ENCODE measurements around the gene HHIPL1.

HHIPL1 gene

DNA sequence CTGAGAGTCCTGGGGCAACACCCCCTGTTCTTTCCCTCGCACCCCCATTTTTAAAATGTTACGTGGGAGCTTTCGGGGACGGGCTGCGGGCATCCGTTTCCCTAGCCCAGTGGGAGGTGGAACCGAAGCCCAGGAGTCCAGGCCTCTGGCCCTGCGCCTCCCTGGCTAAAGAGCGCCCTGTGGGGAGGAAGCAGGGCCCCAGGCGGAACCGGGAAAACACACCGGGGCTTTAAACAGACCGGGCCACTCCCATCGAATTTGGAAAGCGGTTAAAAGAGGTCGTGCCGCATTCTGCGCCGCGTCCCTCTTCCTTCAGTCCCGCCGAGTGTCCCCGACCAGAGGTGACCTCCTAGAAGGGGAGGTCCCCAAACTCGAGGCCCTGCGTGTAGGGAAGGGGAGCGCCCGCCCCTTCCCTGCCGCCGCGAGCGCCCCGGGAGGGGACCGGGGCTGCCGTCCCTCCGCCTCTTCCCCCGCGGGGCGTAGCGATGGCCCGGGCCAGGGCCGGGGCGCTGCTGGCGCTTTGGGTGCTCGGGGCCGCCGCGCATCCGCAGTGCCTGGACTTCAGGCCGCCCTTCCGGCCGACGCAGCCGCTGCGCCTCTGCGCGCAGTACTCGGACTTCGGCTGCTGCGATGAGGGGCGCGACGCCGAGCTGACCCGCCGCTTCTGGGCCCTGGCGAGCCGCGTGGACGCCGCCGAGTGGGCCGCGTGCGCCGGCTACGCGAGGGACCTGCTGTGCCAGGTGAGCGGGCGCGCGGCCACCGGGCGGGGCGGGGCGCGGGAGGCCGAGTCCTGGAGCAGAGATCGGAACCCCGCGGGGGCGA, at the start of gene HHIPL1:
TSS of gene HHIPL1 (plus strand) at position 407 of the 822 bp plus-strand sequence. CDS start at position 486, 79 bp downstream.
- no peak for DNase-seq

DNA sequence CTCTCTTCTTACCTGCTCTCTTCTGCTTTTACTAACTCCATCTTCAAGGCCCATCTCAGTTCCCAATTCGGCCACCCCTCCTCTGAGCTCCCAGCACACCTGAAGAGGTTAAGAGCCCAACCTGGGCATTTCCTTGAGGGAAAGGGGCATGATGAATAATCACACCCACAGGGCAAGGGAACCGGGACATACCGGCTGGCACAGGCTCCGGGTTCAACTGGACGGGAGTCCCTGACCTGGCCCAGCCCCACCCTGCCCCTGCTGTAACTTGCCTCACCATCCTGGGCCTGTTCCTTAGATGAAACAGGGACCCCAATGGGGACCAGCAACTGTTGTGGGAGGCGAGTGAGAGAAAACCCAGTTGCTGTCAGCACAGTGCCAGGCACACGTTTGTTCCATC, 49.4 kb upstream of the HHIPL1 start:
- DNase-seq: no peak

DNA sequence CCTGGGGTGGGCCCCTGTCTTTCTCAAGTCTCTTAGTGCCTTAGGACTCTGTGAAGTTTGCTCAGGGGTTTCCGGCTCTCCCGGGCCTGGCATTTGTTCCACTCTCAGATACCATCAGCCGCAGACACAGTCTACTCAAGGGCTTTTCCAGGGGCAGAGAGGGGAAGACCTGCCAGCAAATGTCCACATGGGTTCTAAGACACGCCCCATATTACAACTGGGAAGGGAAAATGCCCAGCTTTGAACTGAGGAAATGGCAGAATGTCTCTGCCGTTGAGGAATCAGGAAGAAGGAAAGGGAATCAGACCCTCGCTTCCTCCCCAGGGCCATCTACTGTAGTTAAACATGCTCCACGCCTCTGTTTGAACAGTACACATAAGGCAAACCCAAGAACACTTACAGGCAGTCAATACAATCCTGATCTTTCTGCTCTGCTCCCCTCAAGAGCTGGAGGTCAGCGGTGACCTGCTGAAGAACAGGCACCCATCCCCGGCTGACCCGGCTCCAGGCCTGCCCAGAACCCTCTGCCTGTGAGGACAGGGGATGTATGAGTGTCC, 48.8 kb upstream of the HHIPL1 start:
- DNase-seq: no peak

DNA sequence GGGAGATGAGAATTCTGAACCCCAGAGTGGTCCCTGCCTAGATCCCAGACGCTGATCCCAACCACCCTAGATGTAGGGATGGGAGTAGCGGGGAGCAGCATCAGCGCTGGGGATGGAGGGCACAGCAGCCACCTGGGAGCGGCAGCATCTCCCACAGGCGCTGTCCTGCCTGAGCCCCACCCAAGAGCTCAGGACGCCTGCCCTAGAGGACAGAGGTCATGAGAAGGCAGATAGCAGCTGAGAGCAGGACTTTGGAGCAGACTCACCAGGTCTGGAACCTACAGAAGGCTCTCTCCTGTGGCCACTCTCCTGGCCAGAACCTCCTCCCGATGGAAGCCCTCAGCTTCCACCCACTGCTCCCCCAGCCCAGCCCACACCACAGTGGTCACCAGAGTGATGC, 48.2 kb upstream of the HHIPL1 start:
- no peak for DNase-seq

DNA sequence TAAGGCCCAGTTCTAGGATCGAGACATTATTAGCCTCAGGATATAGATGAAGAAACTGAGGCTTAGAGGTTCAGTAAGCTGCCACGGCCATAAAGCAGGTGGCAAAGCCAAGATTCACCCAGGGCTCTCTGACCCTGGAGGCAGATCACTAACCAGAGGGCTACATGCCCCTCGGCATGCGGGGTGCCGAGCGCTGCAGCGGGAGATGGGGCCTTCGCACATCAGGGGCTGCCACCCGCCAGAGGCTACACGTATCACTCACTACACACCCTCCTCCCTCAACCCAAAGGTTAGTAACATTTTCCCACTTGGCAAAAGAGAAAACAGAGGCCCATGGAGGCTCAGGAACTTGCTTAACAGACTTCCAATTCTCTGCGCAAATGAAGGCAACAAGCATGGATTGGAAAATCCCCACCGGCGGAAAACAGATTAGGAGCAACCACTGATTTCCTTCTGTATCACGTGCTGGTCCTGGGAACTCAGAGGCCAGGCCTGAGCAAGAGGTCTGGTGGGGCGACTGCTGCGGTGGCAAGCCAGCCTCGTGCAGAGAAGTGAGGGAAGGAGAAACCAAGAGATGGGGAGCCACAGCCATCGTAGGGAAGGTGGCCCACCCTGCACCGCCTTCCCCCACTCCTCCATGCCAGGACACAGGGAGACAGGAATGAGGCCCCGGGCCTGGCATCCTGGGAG, 46.9 kb upstream of the HHIPL1 start:
- no peak for DNase-seq

DNA sequence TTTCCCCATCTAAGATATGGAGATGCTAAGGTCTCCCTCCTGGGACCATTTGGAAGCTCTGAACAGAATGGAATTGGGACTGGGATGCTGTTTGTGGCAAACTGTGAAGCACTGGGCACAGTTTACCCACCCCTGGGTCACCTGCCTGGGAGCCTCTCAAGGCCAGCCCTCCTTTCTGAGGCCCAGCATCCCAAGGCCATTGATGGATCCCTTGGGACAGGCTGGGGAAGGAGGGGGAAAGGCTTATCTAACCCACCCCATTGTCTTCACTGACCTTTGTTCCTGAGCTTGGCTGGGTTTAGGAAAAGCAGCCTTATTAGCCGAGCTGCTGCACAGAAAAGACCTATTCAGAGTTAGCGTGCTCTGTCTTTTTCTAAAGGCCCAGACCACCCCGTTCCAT, 46.2 kb upstream of the HHIPL1 start:
- DNase-seq: no peak

DNA sequence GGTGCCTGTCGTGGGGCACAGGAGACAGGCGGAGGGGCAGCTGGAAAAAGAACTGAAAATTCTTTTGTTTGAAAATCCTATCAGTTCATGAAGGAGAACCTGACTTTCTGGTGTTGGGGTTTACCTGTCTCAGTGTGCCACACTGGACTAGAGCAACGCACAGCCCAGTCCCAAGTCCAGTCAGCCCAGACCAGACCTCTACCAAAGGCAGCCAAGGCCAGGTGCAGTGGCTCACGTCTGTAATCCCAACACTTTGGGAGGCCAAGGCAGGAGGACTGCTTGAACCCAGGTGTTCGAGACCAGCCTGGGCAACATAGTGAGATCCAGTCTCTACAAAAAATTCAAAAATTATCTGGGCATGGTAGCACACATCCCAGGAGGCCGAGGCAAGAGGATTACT, 45.5 kb upstream of the HHIPL1 start:
- no peak for DNase-seq

DNA sequence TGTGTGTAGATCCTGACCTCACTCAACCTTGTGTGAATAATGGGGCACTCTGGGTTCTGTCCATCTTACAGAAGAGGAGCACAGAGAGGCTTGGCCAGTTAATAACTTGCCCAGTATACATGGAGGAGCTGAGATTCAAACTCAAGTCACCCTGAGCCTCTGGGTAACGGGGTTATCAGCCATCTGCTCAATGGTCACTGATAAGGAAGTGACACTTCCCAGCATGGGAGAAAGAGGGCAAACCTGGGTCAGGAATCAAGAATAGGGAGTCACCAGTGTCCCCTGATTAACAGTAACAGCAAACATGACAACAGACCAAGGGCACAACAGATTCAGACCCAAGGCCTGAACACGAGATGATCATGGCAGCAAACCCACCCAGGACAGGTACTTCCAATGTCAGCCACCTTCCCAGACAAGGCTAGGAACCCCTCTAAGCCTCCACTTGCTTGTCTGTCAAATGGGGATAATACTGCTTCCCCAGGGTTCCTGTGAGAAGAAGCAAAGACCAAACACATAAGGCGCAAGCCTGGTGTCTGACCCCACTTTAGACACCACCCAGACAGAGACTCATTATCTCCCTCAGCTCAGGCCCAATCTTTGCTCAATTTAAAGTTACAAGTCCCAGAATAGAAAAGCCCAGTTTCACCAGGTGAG, 44.6 kb upstream of the HHIPL1 start:
- no peak for DNase-seq

DNA sequence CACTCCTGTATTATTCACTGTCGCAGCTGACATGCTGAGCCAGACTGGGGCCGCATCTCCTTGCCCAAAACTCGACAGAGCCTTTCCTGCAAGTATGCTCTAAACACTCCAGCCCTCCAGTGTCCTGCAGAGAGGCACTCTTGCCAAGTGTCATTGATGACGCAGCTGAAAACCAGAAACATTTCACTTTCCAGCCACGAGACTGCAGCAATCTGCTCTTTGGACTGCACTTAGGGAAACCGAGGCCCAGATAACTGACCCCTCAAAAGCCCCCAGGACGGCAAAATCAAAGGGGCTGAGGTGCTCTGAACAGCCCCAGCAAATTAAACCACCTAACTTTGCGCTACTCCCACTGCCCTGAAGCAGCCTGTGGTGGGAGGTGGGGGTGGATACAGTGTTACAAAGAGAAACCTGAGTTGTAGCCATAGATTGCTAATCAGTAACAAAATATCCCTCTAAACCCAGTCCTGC, 43.5 kb upstream of the HHIPL1 start:
- DNase-seq: no peak

DNA sequence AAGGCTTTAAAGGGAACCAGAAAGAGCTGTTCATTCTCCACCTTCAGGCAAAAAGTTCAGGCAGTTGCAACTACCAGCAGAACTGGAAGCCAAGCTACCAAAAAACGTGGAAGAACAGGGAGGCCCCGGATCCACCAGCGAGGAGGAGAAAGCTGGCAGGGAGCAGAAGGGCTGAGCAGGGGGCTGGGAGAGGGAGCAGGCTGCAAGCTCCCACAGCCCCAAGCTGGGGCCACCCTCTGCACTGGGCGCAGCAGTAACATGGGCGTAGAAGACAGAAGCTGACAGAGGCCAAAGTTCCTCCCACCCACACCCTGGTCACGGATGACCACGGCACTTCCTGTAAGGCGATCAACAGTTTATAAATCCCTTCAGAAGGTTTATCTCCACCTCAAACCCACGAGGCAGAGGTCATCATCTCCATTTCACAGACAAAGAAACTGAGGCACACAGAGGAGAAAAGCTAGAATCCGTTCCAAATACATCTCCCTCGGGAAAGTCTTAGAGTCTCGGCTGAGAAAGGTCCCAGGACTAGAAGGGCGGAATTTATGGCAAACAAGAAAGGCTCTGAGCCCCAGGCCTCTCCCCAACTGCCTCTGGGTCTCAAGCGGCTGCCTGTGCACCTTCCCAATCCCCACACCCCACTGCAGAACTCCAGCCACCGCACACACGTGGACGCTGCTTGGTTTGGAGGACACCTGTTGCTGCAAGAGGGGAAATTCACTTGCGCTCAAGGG, 42.7 kb upstream of the HHIPL1 start:
- DNase-seq: no peak

DNA sequence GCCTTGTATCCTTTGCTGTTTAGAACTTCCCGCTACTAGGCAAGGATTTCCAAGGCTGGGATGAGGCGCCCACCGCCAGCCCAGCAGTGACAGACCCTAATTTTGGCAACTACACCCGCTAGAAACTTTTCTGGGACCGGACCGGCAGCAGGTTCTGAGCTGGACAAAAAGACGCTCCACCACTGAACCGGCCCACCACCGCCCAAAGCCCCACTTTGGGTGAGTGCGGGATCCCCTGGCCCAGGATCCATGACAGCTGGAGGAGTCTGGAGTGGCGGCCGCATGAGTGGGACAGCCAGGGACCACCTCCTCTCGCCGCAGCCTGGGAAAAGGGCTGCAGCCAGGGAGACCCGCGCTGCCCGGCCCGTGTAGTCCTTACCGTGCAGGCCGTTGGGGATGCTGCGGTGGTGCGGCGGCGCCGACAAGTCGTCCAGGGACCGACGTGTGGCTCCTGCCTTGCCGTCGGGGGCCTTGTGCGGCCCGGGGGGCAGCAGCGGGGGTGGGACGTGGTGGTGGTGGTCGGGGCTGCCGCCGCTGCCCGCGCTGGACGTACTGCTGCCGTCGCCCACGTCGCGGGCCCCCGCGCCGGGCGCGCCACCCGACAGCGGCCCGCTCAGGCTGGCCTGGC, 42.0 kb upstream of the HHIPL1 start:
- DNase-seq: no peak

DNA sequence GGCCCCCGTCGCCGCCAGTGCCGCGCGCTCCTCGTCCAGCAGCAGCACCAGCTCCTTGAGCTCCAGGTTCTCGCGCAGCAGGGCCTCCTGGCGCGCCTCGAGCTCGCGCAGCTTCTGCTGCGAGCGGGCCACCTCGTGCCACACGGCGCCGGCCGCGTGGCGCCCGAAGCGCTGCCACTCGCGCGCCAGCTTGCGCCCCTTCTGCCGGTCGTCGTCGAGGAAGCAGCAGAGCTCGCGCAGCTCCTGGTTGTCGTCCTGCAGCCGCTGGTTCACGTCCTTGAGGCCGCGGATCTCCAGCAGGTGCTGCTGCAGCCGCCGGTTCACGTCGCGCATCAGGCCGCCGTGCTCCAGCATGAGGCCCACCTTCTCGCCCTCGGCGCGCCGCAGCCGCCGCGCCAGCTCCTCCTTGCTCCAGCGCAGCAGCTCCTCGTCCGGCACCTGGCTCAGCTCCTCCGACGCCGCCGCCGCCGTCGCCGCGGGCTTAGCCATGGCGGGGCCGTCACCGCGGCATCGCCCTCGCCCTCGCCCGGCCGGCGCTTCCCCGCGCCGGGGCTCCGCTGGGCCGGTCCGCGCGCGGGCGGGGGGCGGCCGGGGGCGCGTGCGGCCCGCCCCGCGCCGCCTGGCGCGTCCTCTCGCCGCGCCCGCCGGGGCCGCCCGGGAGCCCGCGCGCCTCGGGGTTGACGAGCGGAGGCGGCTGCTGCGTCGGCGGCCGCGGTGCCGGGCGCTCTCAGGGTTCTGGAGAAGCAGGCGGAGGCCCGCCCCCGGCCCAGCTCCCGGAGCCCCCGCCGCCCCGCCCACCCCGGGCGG, 41.3 kb upstream of the HHIPL1 start, which contains the start of gene CCDC85C:
TSS of gene CCDC85C (minus strand) at position 737 of the 807 bp plus-strand sequence. CDS start at position 489, 248 bp downstream.
- DNase-seq: peak; percentile 20

DNA sequence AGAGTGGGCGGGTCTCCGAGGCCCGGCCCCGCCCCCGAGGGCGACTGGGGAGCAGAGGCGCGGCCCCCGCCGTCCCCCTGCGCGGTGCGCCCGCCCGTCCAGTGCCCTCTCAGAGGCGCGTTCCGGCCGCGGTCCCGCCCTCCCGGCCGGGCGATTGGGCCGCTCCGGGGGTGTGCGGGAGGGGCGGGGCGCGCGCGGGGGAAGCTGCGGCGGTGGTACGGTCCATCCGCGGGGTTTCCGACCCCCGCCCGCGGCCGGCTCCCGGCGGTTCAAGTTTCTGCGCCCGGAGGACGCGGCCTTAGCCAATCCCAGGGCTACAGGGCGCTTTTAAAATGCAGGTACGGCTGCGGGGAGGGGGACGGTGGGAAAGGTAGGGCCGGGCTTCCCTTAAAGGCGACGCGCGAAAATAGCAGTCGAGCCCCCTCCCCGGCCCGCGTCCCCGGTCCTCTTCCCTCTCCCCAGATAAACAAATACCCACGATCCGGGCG, 40.6 kb upstream of the HHIPL1 start:
- peak; percentile 91 for DNase-seq

DNA sequence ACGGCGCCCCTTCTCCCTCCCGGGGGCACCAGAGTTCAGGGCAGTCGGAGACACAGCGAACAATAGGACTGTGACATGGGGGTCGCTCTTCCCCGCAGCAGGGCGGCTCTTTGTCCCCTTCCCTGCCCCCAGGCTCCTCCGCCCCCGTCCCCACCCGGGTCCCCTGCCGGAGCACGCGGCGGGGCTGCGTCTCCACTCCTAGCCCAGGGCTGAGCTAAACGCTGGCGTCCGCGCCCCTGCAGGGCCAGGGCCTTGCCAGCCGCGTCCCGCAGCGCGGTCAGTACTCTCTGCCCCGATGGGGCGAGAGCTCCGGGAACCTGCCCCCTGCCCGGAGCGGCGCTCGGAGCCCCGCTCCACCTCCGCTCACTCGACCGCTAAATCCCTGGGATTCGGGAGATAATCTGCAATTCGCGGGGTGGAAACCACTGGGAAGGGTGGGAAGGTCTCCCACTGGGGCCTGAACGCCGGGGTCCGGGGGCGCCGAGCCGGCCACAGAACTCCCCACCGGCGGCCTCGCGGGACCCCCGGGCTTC, 40.1 kb upstream of the HHIPL1 start:
- peak; percentile 11 for DNase-seq

DNA sequence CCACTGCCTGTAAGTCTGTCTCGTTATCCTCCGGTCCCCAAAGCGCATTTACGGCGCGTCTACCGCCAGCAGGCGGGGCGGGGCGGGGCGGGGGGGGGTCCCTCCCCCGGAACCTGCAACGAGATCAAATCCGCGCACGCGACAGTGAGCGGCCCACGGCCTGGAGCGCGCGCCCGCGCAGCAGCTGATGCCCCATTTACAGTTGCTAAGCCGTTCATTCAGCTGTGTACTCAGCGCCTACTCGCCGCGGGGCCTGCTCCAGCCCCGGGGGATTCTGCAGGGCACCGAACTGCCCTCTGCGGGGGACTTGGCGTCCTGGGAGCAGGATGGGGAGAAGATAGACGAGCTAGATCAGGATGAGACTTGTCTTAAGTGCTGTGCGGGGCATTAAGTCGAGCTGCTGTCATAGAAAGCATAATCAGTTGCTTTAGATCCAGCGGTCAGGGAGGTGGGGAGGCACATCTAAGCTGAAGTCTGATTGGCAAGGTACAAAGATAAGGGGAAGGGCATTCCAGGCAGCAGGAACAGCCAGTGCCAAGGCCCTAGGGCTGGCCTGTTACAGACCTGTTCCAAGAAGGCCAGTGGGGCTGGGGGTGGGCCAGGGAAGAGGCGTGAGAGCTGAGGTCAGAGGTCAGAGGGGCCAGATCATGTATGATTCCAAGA, 39.5 kb upstream of the HHIPL1 start:
- peak; percentile 71 for DNase-seq

DNA sequence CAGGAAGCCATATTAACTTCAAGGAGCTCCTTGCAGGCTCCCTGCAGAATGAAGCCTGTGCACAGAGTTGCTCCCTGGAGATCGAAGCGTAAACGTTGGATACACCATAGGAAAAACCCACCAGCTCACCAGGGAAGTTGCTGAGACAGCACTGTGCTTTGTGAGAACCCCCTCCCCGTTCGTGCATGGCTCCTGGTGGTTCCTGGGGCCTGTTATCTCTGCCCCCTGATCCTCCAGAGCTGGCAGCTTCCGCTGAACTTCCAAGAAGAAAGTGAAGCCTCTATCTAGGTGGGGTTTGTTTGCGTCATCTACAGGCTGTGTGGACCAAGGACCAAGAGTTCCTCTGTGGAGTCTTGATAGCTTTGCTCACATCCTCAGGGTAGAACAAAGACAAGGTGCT, 38.6 kb upstream of the HHIPL1 start:
- DNase-seq: no peak

DNA sequence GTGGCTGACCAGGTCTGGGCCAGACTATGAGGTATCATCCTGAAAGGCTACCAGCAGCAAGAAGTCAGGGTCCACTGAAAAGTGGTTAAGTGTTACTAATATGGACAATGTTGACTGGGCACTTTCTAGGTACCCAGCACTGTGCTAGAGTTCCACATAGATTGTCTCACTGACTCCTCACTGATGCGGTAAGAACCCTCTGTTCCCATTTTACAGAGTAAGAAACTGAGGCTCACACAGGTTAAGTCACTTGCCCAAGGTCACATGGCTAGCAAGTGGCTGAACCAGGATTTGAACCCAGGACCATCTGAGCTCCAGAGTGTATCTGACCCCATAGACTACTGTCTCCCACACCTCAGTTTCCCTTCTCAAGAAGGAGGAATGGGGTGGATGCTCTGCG, 36.3 kb upstream of the HHIPL1 start:
- no peak for DNase-seq

DNA sequence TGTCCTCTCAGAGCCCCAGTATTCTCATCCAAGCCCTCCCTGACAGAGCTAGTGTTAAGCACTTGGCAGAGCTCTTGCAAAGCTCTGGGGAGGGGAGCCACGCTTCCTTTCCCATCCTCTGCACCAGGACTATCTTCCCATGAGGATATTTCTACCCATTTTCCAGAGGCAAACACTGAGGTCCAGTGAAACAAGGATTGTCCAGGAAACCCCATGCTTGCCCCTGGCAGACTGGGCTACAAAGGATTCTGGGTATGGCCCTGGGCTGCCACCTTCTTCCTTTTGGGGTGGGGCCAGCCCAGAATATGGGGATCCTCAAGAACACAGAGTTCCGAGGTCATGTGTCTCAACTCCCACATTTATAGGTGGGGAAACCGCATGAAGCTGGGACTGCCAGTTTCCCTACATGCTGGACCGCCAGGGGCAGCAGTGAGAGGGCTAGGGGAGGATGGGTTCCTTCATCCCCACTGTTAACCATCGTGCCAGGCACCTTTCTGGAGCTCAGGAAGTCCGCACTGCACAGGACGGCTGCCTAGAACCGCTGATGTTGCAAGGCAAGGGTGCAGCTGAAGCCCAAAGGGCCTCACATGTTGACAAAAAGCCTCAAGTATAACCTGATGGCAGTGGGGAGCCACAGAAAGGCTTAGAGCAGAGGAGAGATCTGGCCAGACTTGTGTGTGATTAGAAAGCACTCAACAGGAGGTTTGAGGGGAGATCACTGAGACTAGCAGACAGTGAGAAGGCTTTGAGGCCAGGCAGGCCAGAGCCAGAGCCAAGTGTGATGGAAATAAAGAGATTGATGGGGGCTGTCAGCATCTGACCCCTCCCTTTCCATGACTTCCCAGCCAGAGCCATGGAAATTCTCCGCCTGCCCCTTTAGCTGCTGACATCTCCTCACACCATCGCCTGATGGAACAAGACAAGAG, 35.4 kb upstream of the HHIPL1 start:
- DNase-seq: peak; percentile 14

DNA sequence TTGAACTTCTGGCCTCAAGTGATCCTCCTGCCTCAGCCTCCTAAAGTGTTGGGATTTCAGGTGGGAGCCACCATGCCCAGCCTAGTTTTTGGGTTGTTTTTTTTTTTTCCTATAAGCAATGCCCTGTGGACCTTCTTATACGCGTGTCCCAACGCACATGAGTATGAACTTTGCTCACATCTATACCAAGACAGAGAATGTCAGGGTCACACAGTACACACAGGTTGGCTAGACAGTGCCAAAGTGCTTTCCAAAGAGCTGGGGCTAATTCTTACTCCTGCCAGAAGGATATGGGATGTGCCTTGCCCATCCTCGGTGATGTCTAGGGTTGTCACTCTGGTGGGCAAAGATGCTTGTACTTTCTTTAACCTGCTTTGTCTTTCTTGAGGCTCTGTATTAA, 33.3 kb upstream of the HHIPL1 start:
- no peak for DNase-seq

All from activated CD4-positive, alpha-beta T cell treated with anti-CD3 and anti-CD28 coated beads, Interleukin-10, Interleukin-2, amounts not matched to agents 100 ng/mL and 50 ng/mL, durations not matched to agents 16 hours and 8 hours (primary cell).